Lower lobe of right lung (tissue), 2 donors: ENCODE results near the gene EHD4. TPM values are rescaled to one million over a fixed set of nuclear protein-coding genes. Genes with fewer than 3 reads are reported as not detected.
A peak's percentile ranks its signal among the peaks of the same experiment; 100 is the strongest.

Experiments used
- ATAC-seq, 2 donors: fragments of 200-7000 bp; cut with Tn5 transposase; one replicate each; pipeline ENCODE4 v1.9.1; 2020 to 2022; ENCODE audit warnings: mild to moderate bottlenecking in 2 of 2, moderate library complexity in 2 of 2
- DNase-seq: peaks from one replicate; pipeline ENCODE4 v3.0.0-alpha.2; 2020
- H3K27ac ChIP-seq: fragments of 200-600 bp; one replicate; pipeline ENCODE4 v1.8.0; 2022
- H3K27me3 ChIP-seq: fragments of 200-600 bp; one replicate; pipeline ENCODE4 v1.8.0; 2022; ENCODE audit warnings: low read depth
- H3K36me3 ChIP-seq: fragments of 200-600 bp; one replicate; pipeline ENCODE4 v1.8.0; 2022; ENCODE audit warnings: mild to moderate bottlenecking
- H3K4me1 ChIP-seq: fragments of 200-600 bp; one replicate; pipeline ENCODE4 v1.8.0; 2022
- H3K4me3 ChIP-seq: fragments of 200-600 bp; one replicate; pipeline ENCODE4 v1.8.0; 2022; ENCODE audit warnings: mild to moderate bottlenecking
- H3K9me3 ChIP-seq: fragments of 200-600 bp; one replicate; pipeline ENCODE4 v1.8.0; 2022
- CTCF ChIP-seq: fragments of 200-600 bp; IDR thresholded peaks from one replicate; pipeline ENCODE4 v1.8.0; 2022; ENCODE audit warnings: antibody characterized with exemption, mild to moderate bottlenecking
- intact Hi-C: fragments of 100-400 bp; cut with DNase I; formaldehyde crosslinking; loops from one replicate; pipeline ENCODE4 v1.11.0; 2022
- total RNA-seq: library from RNA; stranded (reverse); fragmentation: NEBNext Ultra II Directional; extraction: Animal tissue kit (Norgen Biotek cat#: 25700); gene quantifications from one replicate; pipeline ENCODE4 v1.2.1, GENCODE V29; 2021
- donor health status: DM: no; HTN: yes; CAD: no; lungs with severe emphysema.

The EHD4 gene
- total RNA-seq, 1 donor from 2014 or later: 35.0 TPM

- ATAC-seq (no peak), DNase-seq (no peak)
- TF ChIP-seq CTCF: no peak
- Histone ChIP-seq H3K4me1 (peaks cover 6% of the 10 kb centered on the region), H3K36me3 (no peaks in the 10 kb centered on the region), H3K27me3 (no peaks in the 10 kb centered on the region), H3K9me3 (no peaks in the 10 kb centered on the region), H3K27ac (no peak overlapping the region), H3K4me3 (no peak overlapping the region)
- intact Hi-C loops: no loop called here
Measured at GRCh38 chr15:41977757-41978383, 5.5 kb upstream of the EHD4 start.

- Histone ChIP-seq H3K4me3 (no peak overlapping the region), H3K36me3 (no peaks in the 10 kb centered on the region), H3K27ac (no peak overlapping the region), H3K27me3 (no peaks in the 10 kb centered on the region), H3K4me1 (peaks cover 15% of the 10 kb centered on the region), H3K9me3 (no peaks in the 10 kb centered on the region)
- intact Hi-C loops: no loop called here
- no peak for DNase-seq
- no peak for TF ChIP-seq CTCF
- no peak for ATAC-seq
Measured at GRCh38 chr15:41975669-41976068, 3.3 kb upstream of the EHD4 start.

- no peak for ATAC-seq
- H3K4me3 ChIP-seq: no peak overlapping the region
- H3K27ac ChIP-seq: no peak overlapping the region
- intact Hi-C loops: no loop called here
- no peak for TF ChIP-seq CTCF
- DNase-seq: no peak
- H3K9me3 ChIP-seq: no peaks in the 10 kb centered on the region
- peaks cover 31% of the 10 kb centered on the region for H3K4me1 ChIP-seq
- no peaks in the 10 kb centered on the region for H3K36me3 ChIP-seq
- no peaks in the 10 kb centered on the region for H3K27me3 ChIP-seq
Measured at GRCh38 chr15:41974041-41974440, 1.7 kb upstream of the EHD4 start.

- H3K27me3 ChIP-seq: no peaks in the 10 kb centered on the region
- ATAC-seq (peak; percentile 69 to 72), DNase-seq (no peak)
- TF ChIP-seq CTCF: no peak
- H3K27ac ChIP-seq: peak overlapping the region; percentile 96
- peaks cover 53% of the 10 kb centered on the region for H3K4me1 ChIP-seq
- peak overlapping the region; percentile 94 for H3K4me3 ChIP-seq
- intact Hi-C loops: no loop called here
- H3K36me3 ChIP-seq: no peaks in the 10 kb centered on the region
- no peaks in the 10 kb centered on the region for H3K9me3 ChIP-seq
Measured at GRCh38 chr15:41971895-41972252, 483 bp downstream of the EHD4 start.

GRCh38 chr15:41971089-41971894, 1.1 kb downstream of the EHD4 start:
- intact Hi-C loops: no loop called here

More at GRCh38 chr15:41971089-41971894, 1.1 kb downstream of the EHD4 start:
- DNase-seq (peak; percentile 78), ATAC-seq (peak; percentile 59 to 72)
- H3K4me3 ChIP-seq: peak overlapping the region; percentile 94
- no peak for TF ChIP-seq CTCF
- peak overlapping the region; percentile 96 for H3K27ac ChIP-seq
- no peaks in the 10 kb centered on the region for H3K36me3 ChIP-seq
- no peaks in the 10 kb centered on the region for H3K27me3 ChIP-seq
- H3K9me3 ChIP-seq: no peaks in the 10 kb centered on the region
- peaks cover 58% of the 10 kb centered on the region for H3K4me1 ChIP-seq
